GM12878 (cell line): Measurements from ENCODE around the gene FOXL3.

ENCODE experiments used
- CHD2 ChIP-seq: IDR thresholded peaks from 2 replicates; pipeline ENCODE4 v1.6.1; 2011; ENCODE audit warnings: low read depth, low read length, improper control_type of control experiment, borderline replicate concordance
- CTCF ChIP-seq, 3 experiments: IDR thresholded peaks in 2 of 3; conservative IDR thresholded peaks in 1 of 3; 2 replicates each; pipeline ENCODE4 v1.5.1; 2011; ENCODE audit warnings: low read depth in 3 of 3, low read length in 3 of 3, mild to moderate bottlenecking in 3 of 3, control low read depth in 2 of 3, moderate library complexity in 2 of 3, inconsistent platforms in 1 of 3, mixed read lengths in 1 of 3; ENCODE audit not compliant: control insufficient read depth in 2 of 3, insufficient read depth in 1 of 3; ENCODE audit errors: extremely low read depth in 1 of 3
- EP300 ChIP-seq, 2 experiments: fragments of 150-350 bp in 1 of 2; IDR thresholded peaks; 2 replicates each; pipeline ENCODE4 v1.6.1; 2011 to 2012; ENCODE audit warnings: low read depth in 2 of 2, low read length in 2 of 2, borderline replicate concordance in 1 of 2, improper control_type of control experiment in 1 of 2, inconsistent platforms in 1 of 2; ENCODE audit not compliant: control insufficient read depth in 1 of 2
- ESRRA ChIP-seq: IDR thresholded peaks from 2 replicates; pipeline ENCODE4 v1.6.1; 2012; ENCODE audit warnings: mild to moderate bottlenecking, low read length, improper control_type of control experiment
- EZH2 ChIP-seq: IDR thresholded peaks from 2 replicates; pipeline ENCODE4 v1.6.1; 2012; ENCODE audit warnings: low read depth, mild to moderate bottlenecking, control low read depth, inconsistent platforms, low read length, borderline replicate concordance; ENCODE audit not compliant: control insufficient read depth
- HDAC6 ChIP-seq: fragments of 200-600 bp; sonication (generic); IDR thresholded peaks from one replicate; pipeline ENCODE4 v1.8.0; 2017; ENCODE audit warnings: antibody characterized with exemption; ENCODE audit not compliant: unreplicated experiment
- MTA3 ChIP-seq: IDR thresholded peaks from 2 replicates; pipeline ENCODE4 v1.6.1; 2012; ENCODE audit warnings: low read length, inconsistent platforms, borderline replicate concordance
- POLR2A ChIP-seq: IDR thresholded peaks from 2 replicates; pipeline ENCODE4 v1.6.1; 2011; ENCODE audit warnings: low read depth, mild to moderate bottlenecking, low read length
- SP1 ChIP-seq: IDR thresholded peaks from one replicate; pipeline ENCODE4 v1.6.1; 2011; ENCODE audit warnings: low read depth, low read length
- TAF1 ChIP-seq: IDR thresholded peaks from 2 replicates; pipeline ENCODE4 v1.6.1; 2011; ENCODE audit warnings: mild to moderate bottlenecking, low read depth, low read length, borderline replicate concordance
- YY1 ChIP-seq: IDR thresholded peaks from 2 replicates; pipeline ENCODE4 v1.6.1; 2011; ENCODE audit warnings: low read depth, mild to moderate bottlenecking, low read length
- ZNF274 ChIP-seq: IDR thresholded peaks from one replicate; pipeline ENCODE4 v1.8.0; 2011; ENCODE audit not compliant: insufficient read length, insufficient read depth

- TF ChIP-seq EP300 (IDR thresholded peaks at IDR 0.05; ENCODE audit: borderline replicate concordance in 1 of 2, control insufficient read depth in 1 of 2, low read depth in 2 of 2, low read length in 2 of 2): no peak
- no peak for TF ChIP-seq POLR2A
- TF ChIP-seq CTCF (IDR thresholded peaks at IDR 0.05 in 2 of 3, conservative IDR thresholded peaks at IDR 0.05 in 1 of 3; ENCODE audit: control insufficient read depth in 2 of 3, extremely low read depth in 1 of 3, insufficient read depth in 1 of 3, low read depth in 3 of 3, low read length in 3 of 3): no peak
- no peak for TF ChIP-seq SP1
- no peak for TF ChIP-seq MTA3
- no peak for TF ChIP-seq TAF1
- TF ChIP-seq ZNF274: no peak
- no peak for TF ChIP-seq CHD2
- no peak for TF ChIP-seq ESRRA
- no peak for TF ChIP-seq YY1
- TF ChIP-seq HDAC6: no peak
- no peak for TF ChIP-seq EZH2
Observed at GRCh38 chr7:311131-311680, 21.2 kb downstream of the FOXL3 start.
